ENCODE results near the gene SLC13A5.

Gene SLC13A5

DNA sequence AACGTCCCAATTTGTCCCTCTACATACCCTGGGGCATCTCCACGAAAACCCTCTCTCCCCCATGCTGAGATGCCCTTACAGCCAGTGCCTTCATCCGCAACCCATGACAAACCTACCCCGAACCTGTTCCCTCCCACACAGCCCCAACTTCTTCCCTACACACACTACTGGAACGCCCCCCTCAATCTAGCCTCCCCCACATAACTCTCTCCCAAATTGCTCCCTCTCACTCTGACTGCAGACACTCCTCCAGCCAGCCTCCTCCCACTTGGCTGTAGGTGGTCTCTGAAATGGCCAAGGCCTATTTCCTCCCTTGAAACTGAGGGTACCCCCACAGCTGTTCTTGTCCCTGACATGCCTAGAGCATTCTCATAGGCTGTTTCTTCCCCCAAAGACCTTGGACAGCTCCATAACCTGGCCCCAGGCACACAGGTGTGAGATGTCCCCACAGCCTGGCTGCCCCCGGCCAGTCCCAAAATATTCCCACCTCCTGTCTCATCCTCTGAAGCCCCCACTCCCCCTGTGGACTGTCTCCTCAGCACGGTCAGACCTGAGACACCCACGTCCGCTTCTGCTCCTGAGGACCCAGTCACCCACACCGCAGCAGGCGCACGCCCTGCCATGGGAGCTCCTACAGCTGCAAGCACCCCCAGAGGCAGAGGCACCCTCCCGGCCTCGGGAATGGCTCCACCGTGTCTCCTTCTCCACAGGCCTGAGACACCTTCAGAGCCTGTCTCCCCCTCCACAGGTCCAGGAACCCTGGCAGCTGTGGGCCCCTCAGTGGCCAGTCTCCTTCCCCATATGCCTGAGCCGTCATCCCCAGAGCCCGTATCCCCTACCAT, 76.3 kb downstream of the SLC13A5 start:
- DNase-seq = no peak

DNA sequence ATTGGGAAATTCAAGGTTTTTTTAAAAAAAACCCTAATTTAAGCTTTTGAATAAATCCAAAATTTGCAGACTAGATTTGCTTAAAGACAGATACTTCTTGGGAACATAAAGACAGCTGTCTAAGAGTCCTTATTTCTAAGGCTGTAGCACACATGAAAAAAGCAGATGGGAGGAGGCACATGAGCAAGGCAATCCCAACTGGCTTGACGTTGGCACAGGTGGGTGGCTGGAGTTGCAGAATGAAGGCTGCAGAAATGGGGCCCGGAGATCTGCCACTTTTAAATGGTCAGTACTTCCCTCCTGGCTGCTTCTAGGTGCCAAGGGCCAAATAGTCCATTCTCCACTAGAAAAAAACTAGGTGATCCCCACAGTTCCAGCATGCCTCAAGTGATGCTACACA, 77.1 kb downstream of the SLC13A5 start:
- DNase-seq = no peak
